HepG2 (cell line): ENCODE measurements around the gene MT1A.

ENCODE experiments used
- AHR ChIP-seq: IDR thresholded peaks from 2 replicates; pipeline ENCODE4 v1.6.1; 2018; ENCODE audit warnings: missing genetic modification reagents, missing compliant biosample characterization
- BRCA1 ChIP-seq: sonication (generic); formaldehyde crosslinking; IDR thresholded peaks from 2 replicates; pipeline ENCODE4 v1.4.0; 2020; ENCODE audit warnings: missing genetic modification reagents
- CAMTA2 ChIP-seq: sonication (generic); formaldehyde crosslinking; IDR thresholded peaks from 2 replicates; pipeline ENCODE4 v1.4.0; 2020; ENCODE audit warnings: mild to moderate bottlenecking, missing genetic modification reagents, borderline replicate concordance
- CHCHD3 ChIP-seq: sonication (generic); formaldehyde crosslinking; IDR thresholded peaks from 2 replicates; pipeline ENCODE4 v1.8.0; 2022; ENCODE audit warnings: mild to moderate bottlenecking, missing genetic modification reagents, moderate library complexity
- EP300 ChIP-seq, 3 experiments: sonication (generic) in 1 of 3; formaldehyde crosslinking in 1 of 3; IDR thresholded peaks; 2 replicates each; pipeline versions ENCODE4 v1.5.1 to v1.6.1; 2011 to 2020; ENCODE audit warnings: low read depth in 2 of 3, low read length in 2 of 3, borderline replicate concordance in 1 of 3, improper control_type of control experiment in 1 of 3, mild to moderate bottlenecking in 1 of 3, missing genetic modification reagents in 1 of 3, moderate library complexity in 1 of 3
- FOXM1 ChIP-seq: sonication (generic); formaldehyde crosslinking; IDR thresholded peaks from 2 replicates; pipeline ENCODE4 v1.5.0; 2020; ENCODE audit warnings: missing genetic modification reagents
- HOXA7 ChIP-seq: sonication (generic); formaldehyde crosslinking; IDR thresholded peaks from 2 replicates; pipeline ENCODE4 v1.8.1; 2022; ENCODE audit warnings: mild to moderate bottlenecking, missing genetic modification reagents, moderate library complexity
- MEIS2 ChIP-seq: sonication (generic); formaldehyde crosslinking; IDR thresholded peaks from 2 replicates; pipeline ENCODE4 v1.9.0; 2021; ENCODE audit warnings: mild to moderate bottlenecking, missing genetic modification reagents
- POLR2AphosphoS5 ChIP-seq: IDR thresholded peaks from 2 replicates; pipeline ENCODE4 v1.6.1; 2012; ENCODE audit warnings: low read depth, low read length
- STAT6 ChIP-seq: sonication (generic); formaldehyde crosslinking; IDR thresholded peaks from 2 replicates; pipeline ENCODE4 v1.4.0; 2020; ENCODE audit warnings: missing genetic modification reagents, mild to moderate bottlenecking, borderline replicate concordance
- ZNF275 ChIP-seq: sonication (generic); formaldehyde crosslinking; IDR thresholded peaks from 2 replicates; pipeline ENCODE4 v1.8.0; 2022; ENCODE audit warnings: missing genetic modification reagents, mild to moderate bottlenecking, inconsistent platforms, borderline replicate concordance
- ZNF776 ChIP-seq: sonication (generic); formaldehyde crosslinking; IDR thresholded peaks from 2 replicates; pipeline ENCODE4 v1.4.0; 2020; ENCODE audit warnings: mild to moderate bottlenecking, missing genetic modification reagents

GRCh38 chr16:56608876-56609462 lies 29.5 kb upstream of the MT1A start:
- TF ChIP-seq STAT6 (CRISPR knock-in tag) (no peak), ZNF776 (CRISPR knock-in tag) (no peak; the same call in 1 of the 2 replicates), CHCHD3 (CRISPR knock-in tag) (no peak), MEIS2 (CRISPR knock-in tag) (no peak), CAMTA2 (CRISPR knock-in tag) (no peak), EP300 (IDR thresholded peaks at IDR 0.05; ENCODE audit: low read depth in 2 of 2, low read length in 2 of 2) (no peak), EP300 (CRISPR knock-in tag; IDR thresholded peaks at IDR 0.05; ENCODE audit: borderline replicate concordance) (no peak), HOXA7 (CRISPR knock-in tag) (no peak), BRCA1 (CRISPR knock-in tag) (no peak), FOXM1 (CRISPR knock-in tag) (no peak), POLR2AphosphoS5 (no peak), AHR (CRISPR knock-in tag) (no peak), ZNF275 (0 out of 2 replicates have a peak, but pooled peaks have one; percentile 6)
